ENCODE measurements around the gene ZNF296. TPM values are rescaled to one million over a fixed set of nuclear protein-coding genes. Genes with fewer than 3 reads are reported as not detected.

The ZNF296 gene
- total RNA-seq, 1 donor from 2014 or later, result 0.70 TPM

DNA sequence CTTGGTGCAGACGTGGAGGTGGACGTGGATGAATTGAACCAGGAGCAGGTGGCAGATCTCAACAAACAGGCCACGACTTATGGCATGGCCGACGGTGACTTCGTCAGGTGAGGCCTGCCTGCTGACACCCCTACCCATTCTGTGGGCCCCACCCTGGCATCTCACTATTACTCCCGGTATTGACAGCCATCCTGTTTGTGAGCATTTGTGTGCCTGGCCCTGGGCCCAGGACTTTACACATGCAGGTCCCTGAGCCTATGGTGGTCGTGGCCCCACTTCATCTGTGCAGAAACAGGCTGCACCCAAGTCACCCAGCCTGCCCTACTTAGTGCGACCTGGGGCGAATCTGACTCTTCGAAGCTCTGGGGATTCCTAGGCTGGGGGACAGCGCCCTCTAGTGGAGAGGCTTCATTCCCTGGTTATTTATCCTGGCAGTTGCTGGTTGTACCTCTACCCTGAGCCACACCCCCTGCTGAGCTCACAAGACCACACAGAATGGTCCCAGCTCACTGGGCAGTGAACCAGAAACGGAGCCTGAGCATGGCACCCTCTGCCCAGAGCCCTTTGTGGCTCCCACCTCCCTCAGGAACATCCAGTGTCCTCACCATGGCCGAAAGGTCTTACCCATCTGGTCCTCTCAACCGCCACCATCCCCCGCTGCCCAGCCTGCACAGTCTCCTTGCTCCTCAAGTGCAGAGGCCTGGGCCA is 16.9 kb downstream of the ZNF296 start:
- TF ChIP-seq, protein P1, sequence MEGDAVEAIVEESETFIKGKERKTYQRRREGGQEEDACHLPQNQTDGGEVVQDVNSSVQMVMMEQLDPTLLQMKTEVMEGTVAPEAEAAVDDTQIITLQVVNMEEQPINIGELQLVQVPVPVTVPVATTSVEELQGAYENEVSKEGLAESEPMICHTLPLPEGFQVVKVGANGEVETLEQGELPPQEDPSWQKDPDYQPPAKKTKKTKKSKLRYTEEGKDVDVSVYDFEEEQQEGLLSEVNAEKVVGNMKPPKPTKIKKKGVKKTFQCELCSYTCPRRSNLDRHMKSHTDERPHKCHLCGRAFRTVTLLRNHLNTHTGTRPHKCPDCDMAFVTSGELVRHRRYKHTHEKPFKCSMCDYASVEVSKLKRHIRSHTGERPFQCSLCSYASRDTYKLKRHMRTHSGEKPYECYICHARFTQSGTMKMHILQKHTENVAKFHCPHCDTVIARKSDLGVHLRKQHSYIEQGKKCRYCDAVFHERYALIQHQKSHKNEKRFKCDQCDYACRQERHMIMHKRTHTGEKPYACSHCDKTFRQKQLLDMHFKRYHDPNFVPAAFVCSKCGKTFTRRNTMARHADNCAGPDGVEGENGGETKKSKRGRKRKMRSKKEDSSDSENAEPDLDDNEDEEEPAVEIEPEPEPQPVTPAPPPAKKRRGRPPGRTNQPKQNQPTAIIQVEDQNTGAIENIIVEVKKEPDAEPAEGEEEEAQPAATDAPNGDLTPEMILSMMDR (IDR thresholded peaks at IDR 0.05), result peak; percentile 81

GRCh38 chr19:45058622-45059159 is 17.6 kb downstream of the ZNF296 start:
- Mint-ChIP-seq H3K4me1 (ENCODE audit: unreplicated experiment) (peaks cover 3% of the 10 kb centered on the region), H3K4me3 (ENCODE audit: unreplicated experiment) (no peak overlapping the region), H3K27ac (ENCODE audit: unreplicated experiment) (no peak overlapping the region), H3K36me3 (ENCODE audit: unreplicated experiment) (peaks cover 52% of the 10 kb centered on the region), H3K27me3 (ENCODE audit: unreplicated experiment) (no peaks in the 10 kb centered on the region), H3K9me3 (ENCODE audit: unreplicated experiment) (no peaks in the 10 kb centered on the region)
- no peak for DNase-seq (ENCODE audit: extremely low spot score, unreplicated experiment)
- TF ChIP-seq, protein P1 (IDR thresholded peaks at IDR 0.05), result no peak

More for the DNA sequence above, 16.9 kb downstream of the ZNF296 start:
- H3K36me3 Mint-ChIP-seq (ENCODE audit: unreplicated experiment), result peaks cover 51% of the 10 kb centered on the region
- peak; percentile 91 for DNase-seq (ENCODE audit: extremely low spot score, unreplicated experiment)
- no peak overlapping the region for H3K4me3 Mint-ChIP-seq (ENCODE audit: unreplicated experiment)
- peaks cover 3% of the 10 kb centered on the region for H3K4me1 Mint-ChIP-seq (ENCODE audit: unreplicated experiment)
- H3K27ac Mint-ChIP-seq (ENCODE audit: unreplicated experiment), result no peak overlapping the region
- H3K9me3 Mint-ChIP-seq (ENCODE audit: unreplicated experiment), result no peaks in the 10 kb centered on the region
- H3K27me3 Mint-ChIP-seq (ENCODE audit: unreplicated experiment), result no peaks in the 10 kb centered on the region

DNA sequence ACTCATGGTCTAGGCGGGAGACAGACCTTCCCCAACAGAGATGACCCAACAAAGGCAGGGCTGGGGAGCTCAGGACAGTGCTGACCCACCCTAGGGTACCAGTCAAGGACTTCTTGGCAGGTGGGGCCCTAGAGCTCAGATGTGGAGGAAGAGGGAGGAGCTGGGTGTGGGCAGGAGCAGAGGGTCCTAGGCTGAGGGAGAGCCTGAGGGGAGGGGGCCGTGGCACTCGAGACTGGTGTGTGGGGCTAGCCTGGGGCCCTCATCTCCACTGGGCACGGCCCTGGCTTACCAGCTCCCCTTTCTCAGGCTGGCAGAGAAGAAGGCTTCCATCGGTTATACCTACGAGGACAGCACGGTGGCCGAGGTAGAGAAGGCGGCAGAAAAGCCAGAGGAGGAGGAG is 18.8 kb downstream of the ZNF296 start:
- Mint-ChIP-seq H3K4me1 (ENCODE audit: unreplicated experiment) (peaks cover 3% of the 10 kb centered on the region), H3K27me3 (ENCODE audit: unreplicated experiment) (no peaks in the 10 kb centered on the region), H3K36me3 (ENCODE audit: unreplicated experiment) (peaks cover 48% of the 10 kb centered on the region), H3K27ac (ENCODE audit: unreplicated experiment) (no peak overlapping the region), H3K9me3 (ENCODE audit: unreplicated experiment) (no peaks in the 10 kb centered on the region), H3K4me3 (ENCODE audit: unreplicated experiment) (no peak overlapping the region)
- DNase-seq (ENCODE audit: extremely low spot score, unreplicated experiment), result no peak
- TF ChIP-seq, protein P1 (IDR thresholded peaks at IDR 0.05), result no peak

- Mint-ChIP-seq H3K36me3 (ENCODE audit: unreplicated experiment) (peaks cover 51% of the 10 kb centered on the region), H3K4me3 (ENCODE audit: unreplicated experiment) (no peak overlapping the region), H3K4me1 (ENCODE audit: unreplicated experiment) (peaks cover 3% of the 10 kb centered on the region), H3K27ac (ENCODE audit: unreplicated experiment) (no peak overlapping the region), H3K27me3 (ENCODE audit: unreplicated experiment) (no peaks in the 10 kb centered on the region), H3K9me3 (ENCODE audit: unreplicated experiment) (no peaks in the 10 kb centered on the region)
- TF ChIP-seq, protein P1 (IDR thresholded peaks at IDR 0.05), result no peak
- DNase-seq (ENCODE audit: extremely low spot score, unreplicated experiment), result no peak
These were observed 19.4 kb downstream of the ZNF296 start for GRCh38 chr19:45056831-45057230.

GRCh38 chr19:45051929-45052579 is 24.2 kb downstream of the ZNF296 start:
- TF ChIP-seq, protein P1 (IDR thresholded peaks at IDR 0.05), result no peak
- Mint-ChIP-seq H3K27me3 (ENCODE audit: unreplicated experiment) (no peaks in the 10 kb centered on the region), H3K9me3 (ENCODE audit: unreplicated experiment) (no peaks in the 10 kb centered on the region), H3K27ac (ENCODE audit: unreplicated experiment) (no peak overlapping the region), H3K4me3 (ENCODE audit: unreplicated experiment) (no peak overlapping the region), H3K4me1 (ENCODE audit: unreplicated experiment) (peaks cover 4% of the 10 kb centered on the region), H3K36me3 (ENCODE audit: unreplicated experiment) (peaks cover 24% of the 10 kb centered on the region)
- DNase-seq (ENCODE audit: extremely low spot score, unreplicated experiment), result no peak

Measured in osteocyte (in vitro differentiated cells).